Endometrial microvascular endothelial cells (primary cell): ENCODE results near the gene PRSS53. TPM values are rescaled to one million over a fixed set of nuclear protein-coding genes. Genes with fewer than 3 reads are reported as not detected.
"Not testable (repeated sequence)": the region's sequence is repeated elsewhere in the genome, so short reads cannot be mapped to it uniquely, and the experiment has no call there.

Experiments
- in situ Hi-C: cut with HindIII; loops from 2 replicates; pipeline ENCODE4 v1.10.0; 2017; ENCODE audit warnings: low sequenced_read_pairs, low pct_unique_long_range_greater_than_20kb; ENCODE audit errors: inconsistent ontology term
- total RNA-seq: library from RNA; depleted of rRNA; stranded (reverse); fragments of >200 nt; gene quantifications from one replicate; pipeline ENCODE4 v1.2.3, GENCODE V29; 2015; ENCODE audit errors: inconsistent ontology term

PRSS53 gene
- total RNA-seq: 0.19 TPM

DNA sequence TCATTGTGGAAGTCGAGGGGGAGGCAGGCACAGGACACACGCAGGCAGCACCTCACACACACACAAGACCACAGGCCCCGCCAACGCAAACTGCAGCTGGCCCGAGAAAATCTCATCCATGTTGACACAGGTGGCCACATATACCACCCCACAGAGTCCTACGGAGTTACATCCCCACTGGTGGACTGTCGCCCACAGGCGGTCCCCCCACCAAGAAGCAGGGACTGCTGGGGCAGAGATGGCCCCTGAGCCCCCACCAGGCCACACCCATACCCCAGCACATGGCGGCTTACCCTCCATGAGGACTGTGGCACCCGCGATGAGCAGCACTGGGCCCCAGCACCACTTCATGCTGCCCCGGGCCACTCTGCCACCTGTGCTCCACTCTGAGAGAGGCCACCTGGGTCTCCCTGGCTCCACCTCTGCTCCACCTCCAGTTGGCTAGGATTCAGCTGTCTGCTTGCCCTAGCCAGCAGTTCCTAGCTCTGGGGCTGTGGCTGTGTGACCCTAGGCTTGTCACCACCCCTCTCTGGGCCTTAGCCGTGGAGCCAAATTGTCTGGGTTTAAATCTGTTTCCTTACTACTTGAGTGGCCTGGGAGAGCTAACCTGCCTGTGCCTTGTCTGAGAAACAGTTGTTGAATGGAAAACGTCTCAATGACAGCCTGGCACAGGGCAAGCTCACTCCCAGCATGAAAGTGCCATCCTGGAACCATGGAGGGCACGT, at the start of gene PRSS53:
TSS of gene PRSS53 (minus strand) at position 485 of the 725 bp plus-strand sequence. CDS start at position 351, 134 bp downstream.
- in situ Hi-C loops: no loop called here

DNA sequence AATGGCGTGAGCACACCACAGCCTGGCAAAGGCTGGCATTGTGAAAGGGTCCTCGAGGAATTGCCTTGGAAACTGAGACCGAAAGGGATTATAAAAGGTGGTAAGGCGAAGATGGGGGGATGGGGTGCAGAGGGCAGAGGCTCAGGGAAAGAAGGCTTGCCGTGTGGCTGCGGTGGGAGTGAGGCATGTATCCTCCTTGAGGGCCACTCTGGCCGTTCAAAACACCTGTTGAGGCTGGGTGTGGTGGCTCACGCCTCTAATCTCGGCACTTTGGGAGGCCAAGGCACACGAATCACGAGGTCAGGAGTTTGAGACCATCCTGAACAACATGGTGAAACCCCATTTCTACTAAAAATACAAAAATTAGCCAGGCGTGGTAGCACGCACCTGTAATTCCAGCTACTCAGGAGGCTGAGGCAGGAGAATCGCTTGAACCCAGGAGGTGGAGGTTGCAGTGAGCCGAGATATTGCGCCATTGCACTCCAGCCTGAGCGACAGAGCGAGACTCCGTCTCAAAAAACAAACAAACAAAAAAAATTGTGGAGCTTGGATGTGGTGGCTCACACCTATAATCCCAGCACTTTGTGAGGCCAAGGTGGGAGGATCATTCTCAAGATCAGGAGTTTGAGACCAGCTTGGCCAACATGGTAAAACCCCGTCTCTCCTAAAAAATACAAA, 48.2 kb upstream of the PRSS53 start:
- in situ Hi-C loops: not testable (repeated sequence)

DNA sequence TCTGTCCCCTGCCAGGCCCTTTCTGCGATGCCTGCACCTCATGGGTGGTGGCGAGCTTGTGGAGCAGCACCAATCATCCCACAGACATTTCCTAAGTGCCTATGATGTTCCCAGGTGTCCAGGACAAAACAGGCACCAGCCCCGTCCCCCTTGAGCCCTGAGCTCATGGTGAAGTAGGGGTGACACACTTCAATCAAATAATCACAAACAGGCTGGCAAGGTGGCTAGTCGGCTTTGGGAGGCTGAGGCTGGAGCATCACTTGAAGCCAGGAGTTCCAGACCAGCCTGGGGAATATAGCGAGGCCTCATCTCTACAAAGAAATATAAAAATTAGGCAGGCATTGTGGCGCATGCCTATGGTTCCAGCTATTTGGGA, 47.5 kb upstream of the PRSS53 start:
- in situ Hi-C loops: no loop called here

DNA sequence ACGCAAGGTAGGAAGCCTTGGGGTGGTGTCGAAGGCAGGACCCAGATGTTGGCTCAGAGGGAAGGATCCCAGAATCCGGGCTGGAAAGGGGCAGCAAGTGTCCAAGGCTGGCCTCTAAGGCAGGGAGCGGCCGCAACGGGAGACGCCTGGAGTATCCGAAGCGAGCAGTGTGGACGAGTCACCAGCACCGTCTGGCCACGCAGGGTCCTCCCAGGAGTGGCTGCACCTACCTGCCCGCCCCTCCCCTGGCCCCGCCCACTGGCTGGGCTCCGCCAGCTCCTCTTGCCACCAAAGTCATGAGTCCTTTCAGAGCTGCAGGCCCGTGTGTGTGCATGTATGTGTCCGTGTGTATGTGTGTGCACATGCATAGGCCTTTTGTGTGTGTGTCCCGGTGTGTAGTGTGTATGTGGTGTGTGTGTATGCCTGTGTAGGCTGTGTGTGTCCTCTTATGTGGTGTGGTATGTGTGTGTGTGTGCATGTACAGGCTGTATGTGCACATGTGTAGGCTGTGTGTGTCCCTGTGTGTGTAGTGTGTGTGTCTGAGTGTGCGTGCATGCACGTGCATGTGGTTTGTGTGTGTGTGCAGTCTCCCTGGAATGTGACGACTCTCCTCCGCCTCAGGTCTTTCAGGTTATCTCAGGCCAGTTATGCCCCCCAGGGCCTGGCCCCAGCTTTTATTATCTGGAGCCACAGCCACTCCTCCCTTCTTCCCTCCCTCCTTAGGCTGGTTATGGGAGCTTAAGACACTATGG, 47.0 kb upstream of the PRSS53 start, which contains the start of gene PRSS8:
TSS of gene PRSS8 (minus strand) at position 193 of the 752 bp plus-strand sequence. CDS start 229 bp downstream, outside the sequence.
- in situ Hi-C loops: no loop called here

DNA sequence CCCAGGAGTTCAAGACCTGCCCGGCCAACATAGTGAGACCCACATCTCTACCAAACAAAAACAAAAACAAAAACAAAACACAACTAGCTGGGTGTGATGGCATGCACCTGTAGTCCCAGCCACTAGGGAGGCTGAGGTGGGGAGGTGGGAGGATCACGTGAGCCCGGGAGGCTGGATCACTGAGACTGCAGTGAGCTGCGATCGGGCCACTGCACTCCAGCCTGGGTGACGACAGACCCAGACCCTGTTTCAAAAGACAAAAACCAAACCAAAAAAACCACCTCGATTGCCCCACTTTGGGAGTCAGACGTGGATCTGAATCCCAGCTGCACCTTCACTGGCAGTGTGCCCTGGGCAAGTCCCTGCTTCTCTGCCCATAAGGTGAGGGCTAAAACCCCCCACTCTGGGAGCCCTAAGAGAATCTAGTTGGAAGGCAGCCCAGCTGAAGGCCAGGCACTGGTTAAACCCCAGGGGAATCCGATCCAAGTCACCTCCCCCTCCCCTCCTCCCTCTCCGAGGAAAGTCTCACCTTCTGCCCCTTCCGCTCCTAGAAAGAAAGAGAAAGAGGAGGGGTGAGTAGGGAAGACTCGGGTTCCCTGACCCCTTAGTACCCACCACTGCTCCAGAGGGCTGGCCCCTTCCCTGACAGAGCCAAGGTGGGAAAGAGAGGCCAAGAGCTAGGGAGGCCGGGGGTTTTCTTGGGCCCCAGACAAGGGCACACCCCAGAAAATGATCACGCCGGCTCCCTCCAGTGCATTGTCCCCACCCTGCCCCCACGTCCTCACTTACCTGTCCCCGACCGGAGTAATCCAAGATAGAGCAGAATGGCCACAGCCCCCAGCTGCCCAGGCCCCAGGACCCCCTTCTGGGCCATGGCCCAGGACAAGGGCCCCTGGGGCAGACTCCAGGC, 46.1 kb upstream of the PRSS53 start:
- in situ Hi-C loops: no loop called here

DNA sequence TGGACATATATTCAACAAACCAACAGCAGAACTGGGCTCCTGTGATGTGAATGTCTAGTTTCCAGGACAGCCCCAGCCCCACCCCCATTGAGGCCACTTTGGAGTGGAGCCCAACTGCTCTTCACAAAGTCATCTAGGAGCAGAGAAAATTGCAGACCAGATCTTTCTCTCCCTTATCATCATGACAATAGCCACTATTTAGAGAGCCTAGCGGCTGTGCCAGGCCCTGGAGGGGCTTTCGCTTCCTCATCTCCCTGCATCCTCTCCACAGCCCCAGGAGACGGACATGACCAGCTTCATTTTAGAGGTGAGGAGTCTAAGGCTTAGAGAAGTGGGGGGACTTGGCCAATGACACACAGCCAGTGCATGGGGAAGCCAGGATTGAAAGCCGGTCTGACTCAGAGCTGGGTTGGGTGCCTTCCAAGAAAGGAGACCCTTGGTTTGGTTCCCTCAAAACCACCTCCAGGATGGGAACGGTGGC, 45.4 kb upstream of the PRSS53 start:
- in situ Hi-C loops: no loop called here

DNA sequence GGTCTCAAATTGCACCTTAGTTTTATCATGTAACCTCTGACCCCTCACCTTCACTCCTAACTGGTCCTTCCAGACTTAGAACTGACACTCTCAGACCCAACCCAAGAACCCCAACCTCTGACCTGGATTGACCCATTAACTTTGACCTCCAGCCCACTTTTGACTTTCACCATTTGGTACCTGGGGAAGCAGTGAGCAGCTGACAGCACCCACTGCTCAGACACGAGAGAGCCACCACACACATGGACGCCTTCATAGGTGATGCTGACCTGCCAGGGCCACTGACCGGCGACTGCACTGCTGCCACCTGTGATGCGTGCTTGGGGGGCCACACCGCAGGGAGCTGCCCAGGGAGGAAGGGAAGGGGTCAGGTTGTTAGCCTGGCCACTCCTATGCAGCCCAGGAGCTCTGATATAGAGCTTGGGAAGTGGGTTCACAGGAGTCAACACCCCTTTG, 44.3 kb upstream of the PRSS53 start:
- in situ Hi-C loops: no loop called here

DNA sequence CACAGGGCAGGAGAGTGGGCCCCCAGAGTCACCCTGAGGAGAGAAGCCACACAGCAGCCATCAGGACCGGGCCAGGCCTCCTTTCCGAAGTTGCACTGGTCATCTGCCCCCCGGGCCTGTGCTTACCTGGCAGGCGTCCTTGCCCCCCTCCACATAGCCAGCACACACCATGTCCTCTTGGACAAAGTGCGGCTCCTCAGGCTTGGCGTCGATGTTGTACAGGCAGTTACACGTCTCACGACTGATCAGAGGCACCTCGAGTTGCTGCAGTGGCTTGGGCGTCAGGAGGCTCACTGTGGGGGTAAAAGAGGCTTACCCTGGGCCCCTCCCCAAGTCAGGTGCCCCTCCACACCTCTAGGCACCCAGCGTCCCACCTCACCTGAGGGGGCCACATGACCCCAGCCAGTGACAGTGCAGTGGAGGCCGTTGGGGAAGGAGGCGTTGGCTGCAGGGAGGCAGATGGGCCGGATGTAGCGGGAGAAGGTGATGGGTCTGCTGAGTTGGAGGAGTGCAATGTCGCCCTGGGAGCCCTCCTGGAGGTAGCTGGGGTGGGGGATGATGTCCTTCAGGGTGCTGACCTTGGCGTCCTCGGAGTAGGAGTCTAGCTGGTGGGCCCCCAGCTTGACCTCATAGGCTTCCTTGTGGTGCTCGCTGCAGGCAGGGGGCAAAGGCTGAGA, 43.7 kb upstream of the PRSS53 start:
- in situ Hi-C loops: no loop called here

DNA sequence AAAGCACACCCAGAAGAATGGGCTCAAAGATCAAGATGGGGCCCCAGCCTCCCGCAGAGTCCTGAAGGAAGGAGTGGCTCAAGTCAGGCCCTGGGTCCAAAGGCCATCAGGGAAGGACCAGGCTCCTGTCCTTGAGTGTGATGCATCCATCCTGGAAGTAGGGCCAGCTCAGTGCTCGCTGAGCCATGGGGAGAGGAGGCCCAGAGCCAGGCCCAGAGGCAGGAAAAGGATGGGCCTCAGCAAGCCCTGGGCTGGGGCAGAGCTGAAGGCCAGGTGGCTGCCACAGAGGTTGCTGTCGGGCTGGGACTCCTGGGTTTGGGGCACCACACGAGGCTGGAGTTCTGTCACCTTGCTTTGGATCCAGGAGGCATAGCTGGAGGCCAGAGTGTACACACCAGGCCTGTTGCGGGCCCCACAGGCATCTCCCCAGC, 43.1 kb upstream of the PRSS53 start:
- in situ Hi-C loops: no loop called here

DNA sequence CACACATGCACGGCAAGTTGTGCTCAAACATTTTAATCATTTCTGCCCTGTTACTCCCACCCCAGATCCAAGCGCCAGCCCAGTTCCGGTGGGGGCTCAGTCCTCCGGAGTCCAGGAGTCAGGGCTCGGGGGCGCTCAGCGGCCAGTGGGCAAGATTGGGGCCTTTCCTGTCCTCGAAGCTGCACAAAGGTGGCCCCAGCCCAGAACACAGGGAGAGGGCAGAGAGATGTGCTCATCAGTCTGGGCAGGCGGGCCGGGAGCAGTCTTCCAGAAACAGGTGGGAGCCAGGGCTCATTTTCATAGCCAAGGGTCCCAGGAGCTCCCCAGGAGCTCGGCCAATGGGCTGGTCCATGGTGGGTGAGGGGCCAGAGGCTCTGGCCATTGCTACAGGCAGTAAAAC, 42.7 kb upstream of the PRSS53 start:
- in situ Hi-C loops: no loop called here

DNA sequence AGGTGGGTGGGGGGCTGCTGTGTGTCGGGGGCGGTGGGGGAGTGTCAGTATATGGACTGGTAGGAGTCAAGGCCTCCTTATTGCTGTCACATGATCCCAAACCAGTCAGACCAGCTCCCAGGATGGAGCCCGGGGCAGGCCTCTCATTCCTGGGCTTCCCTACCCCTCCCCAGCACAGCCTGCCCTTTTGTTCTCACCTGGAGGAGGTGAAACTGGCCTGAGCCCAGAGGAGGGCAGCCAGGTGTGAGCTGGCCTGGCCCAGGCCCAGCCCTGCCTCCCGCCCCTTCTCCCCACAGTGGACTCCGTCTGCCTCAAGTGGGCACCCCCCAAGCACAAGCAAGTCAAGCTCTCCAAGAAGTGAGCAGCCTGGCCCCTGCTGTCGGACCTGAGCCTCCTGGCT, 42.2 kb upstream of the PRSS53 start:
- in situ Hi-C loops: no loop called here

DNA sequence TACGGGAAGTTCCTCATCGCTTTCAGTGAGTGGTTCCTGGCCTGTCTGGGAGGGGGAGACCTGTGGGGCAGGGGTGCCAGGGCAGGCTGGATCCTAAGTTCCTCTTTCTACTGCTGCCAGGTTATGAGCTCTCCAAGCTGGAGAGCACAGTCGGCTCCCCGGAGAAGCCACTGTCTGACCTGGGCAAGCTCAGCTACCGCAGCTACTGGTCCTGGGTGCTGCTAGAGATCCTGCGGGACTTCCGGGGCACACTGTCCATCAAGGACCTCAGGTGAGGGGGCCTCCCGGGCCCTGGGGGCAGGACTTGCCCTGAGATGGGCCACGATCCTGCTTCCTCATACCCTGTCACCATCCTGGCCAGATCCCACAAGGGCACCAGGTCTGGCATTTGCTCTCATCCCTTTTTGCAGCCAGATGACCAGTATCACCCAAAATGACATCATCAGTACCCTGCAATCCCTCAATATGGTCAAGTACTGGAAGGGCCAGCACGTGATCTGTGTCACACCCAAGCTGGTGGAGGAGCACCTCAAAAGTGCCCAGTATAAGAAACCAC, 41.7 kb upstream of the PRSS53 start:
- in situ Hi-C loops: no loop called here

DNA sequence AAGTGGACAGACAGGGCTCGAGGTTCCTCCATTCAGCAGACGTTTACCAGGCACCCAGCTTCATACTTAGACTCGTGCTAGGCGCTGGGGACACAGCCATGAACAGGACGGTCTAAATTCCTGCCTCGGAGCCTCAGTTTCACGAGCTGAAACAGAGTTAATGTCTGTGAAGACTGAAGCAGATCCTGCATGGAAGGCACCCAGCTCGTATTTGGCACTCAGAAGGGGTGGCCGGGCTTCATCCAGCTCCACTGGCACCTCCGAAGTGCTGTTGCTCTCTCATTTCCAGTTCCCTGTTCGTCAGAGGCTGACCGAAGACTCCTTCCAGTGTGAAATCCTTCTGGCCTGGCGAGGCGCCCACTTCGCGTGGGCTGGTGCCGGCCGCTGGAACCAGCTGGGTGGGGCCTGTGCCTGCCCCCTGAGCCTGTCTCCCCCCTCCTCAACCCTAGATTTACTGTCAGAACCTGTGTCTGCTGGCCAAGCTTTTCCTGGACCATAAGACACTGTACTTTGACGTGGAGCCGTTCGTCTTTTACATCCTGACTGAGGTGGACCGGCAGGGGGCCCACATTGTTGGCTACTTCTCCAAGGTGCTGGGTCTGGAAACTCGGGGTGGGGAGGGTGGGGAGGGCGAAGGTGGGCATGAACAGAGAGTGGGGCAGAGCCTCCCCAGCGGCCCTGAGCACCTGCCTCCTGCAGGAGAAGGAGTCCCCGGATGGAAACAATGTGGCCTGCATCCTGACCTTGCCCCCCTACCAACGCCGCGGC, 41.0 kb upstream of the PRSS53 start:
- in situ Hi-C loops: no loop called here

DNA sequence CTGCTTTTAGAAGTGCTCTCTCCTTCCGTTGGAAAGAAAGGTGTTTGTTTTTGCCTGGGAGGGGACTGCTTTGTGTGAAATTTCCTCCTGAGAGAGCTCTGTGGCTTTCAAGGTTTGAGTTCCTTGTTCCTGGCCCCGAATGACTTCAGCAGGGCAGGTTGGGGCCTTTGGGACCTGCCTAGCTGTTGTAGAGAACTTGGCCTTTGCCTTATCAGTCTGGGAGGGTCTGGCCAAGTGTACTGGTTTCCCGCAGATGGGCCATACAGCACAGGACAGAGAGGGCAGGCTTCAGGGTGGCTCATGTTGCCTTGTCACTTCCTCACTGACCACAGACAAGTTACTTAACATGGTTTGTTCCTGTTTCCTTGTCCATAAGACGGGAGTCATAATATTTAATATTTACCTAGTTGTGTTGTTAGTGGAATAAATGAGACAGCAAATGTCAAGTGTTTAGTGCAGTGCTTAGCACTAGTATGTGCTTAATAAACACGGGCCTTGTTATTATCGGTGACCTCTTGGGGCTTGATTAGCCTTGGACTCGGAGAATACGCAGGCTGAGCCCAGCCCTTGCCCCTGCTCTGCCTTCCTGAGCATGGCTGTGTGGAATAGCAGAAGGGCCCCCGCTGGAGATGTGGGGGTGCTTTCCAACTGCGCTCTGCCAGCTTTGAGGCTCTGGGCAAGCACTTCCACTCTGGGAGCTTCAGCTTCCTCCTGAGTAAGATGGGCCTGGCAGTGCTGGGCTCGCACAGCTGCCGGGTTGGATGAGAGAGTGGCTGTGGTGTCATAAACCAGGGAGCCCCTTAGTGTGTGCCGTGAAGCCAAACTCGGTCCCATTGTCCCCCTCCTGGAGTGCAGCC, 40.2 kb upstream of the PRSS53 start:
- in situ Hi-C loops: no loop called here

DNA sequence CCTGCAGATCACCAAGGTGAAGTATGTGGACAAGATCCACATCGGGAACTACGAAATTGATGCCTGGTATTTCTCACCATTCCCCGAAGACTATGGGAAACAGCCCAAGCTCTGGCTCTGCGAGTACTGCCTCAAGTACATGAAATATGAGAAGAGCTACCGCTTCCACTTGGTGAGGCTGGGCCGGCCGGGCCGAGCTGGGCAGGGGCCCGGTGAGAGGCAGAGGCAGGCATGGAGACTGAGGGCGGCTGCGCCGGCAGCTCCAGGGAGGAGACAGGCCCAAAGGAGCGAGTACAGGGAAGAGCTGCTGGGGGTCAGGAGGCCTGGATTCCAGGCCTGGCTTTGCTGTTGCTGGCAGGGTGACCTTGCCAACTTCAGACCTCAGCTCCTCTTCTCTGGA, 38.4 kb upstream of the PRSS53 start:
- in situ Hi-C loops: no loop called here

DNA sequence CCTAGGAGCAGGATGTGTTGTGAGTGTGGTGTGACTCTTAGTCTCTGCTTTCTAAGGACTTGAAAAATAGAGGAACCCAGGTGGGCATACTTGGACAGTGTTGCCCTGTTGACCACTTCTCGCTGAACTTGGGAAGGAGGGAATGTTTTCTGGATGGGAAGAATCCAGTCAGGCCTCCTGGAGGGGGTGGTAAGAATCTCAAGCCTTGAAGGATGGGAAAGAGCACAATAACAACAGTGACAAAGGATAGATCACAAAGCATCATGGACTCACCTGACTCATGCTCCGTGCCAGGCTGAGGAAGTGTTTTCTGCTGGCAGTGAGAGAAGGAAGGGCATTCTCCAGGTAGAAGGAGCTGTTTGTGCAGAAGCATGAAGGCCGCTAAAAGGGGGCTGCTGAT, 37.1 kb upstream of the PRSS53 start:
- in situ Hi-C loops: no loop called here
